Mucosa of gallbladder (tissue), 1 donor: ENCODE results near the gene KRT10. TPM values are rescaled to one million over a fixed set of nuclear protein-coding genes. Genes with fewer than 3 reads are reported as not detected.

Experiments
- total RNA-seq: library from RNA; stranded (reverse); gene quantifications from one replicate; pipeline ENCODE4 v1.2.1, GENCODE V29; 2021
- donor health status: DM: no; HTN: no; CAD: no.

KRT10 gene
- total RNA-seq, 1 donor from 2014 or later, result 30.1 TPM

Other genes with a start within 250 kb of the KRT10 start
- gene SMARCE1, start 174.8 kb downstream of the KRT10 start, total RNA-seq, result 90.5 TPM
- gene KRT222, start 157.4 kb downstream of the KRT10 start, total RNA-seq, result 12.7 TPM
- gene KRT24, start 118.9 kb downstream of the KRT10 start, total RNA-seq, result 0.17 TPM
- gene KRT25, start 67.3 kb downstream of the KRT10 start, total RNA-seq, result not detected
- not detected for gene KRT26, start 50.4 kb downstream of the KRT10 start, total RNA-seq
- gene KRT27, start 40.1 kb downstream of the KRT10 start, total RNA-seq, result not detected
- gene KRT28, start 22.7 kb downstream of the KRT10 start, total RNA-seq, result not detected
- not detected for gene KRT12, start 44.6 kb upstream of the KRT10 start, total RNA-seq
- gene KRT20, start 62.6 kb upstream of the KRT10 start, total RNA-seq, result 0.32 TPM
- 7.0 TPM for gene KRT23, start 115.0 kb upstream of the KRT10 start, total RNA-seq
- not detected for gene KRT39, start 144.3 kb upstream of the KRT10 start, total RNA-seq
- gene KRT40, start 161.7 kb upstream of the KRT10 start, total RNA-seq, result not detected
- gene KRTAP3-3, start 171.6 kb upstream of the KRT10 start, total RNA-seq, result not detected
- not detected for gene KRTAP3-2, start 177.3 kb upstream of the KRT10 start, total RNA-seq
- not detected for gene KRTAP3-1, start 186.5 kb upstream of the KRT10 start, total RNA-seq
- not detected for gene KRTAP1-5, start 204.6 kb upstream of the KRT10 start, total RNA-seq
- gene KRTAP1-4, start 207.6 kb upstream of the KRT10 start, total RNA-seq, result not detected
- gene KRTAP1-3, start 212.3 kb upstream of the KRT10 start, total RNA-seq, result not detected
- gene KRTAP1-1, start 218.8 kb upstream of the KRT10 start, total RNA-seq, result not detected
- not detected for gene KRTAP2-1, start 224.7 kb upstream of the KRT10 start, total RNA-seq
- not detected for gene KRTAP2-2, start 232.6 kb upstream of the KRT10 start, total RNA-seq
- gene KRTAP2-3, start 237.5 kb upstream of the KRT10 start, total RNA-seq, result not detected
- gene KRTAP2-4, start 243.3 kb upstream of the KRT10 start, total RNA-seq, result not detected